ENCODE data around the gene HAUS7. TPM values are rescaled to one million over a fixed set of nuclear protein-coding genes. Genes with fewer than 3 reads are reported as not detected.

The HAUS7 gene
- total RNA-seq, 1 donor from 2014 or later, result 32.5 TPM

GRCh38 chrX:153476666-153477363 lies 6.4 kb upstream of the HAUS7 start:
- H3K4me1 Mint-ChIP-seq (ENCODE audit: unreplicated experiment), result peaks cover 4% of the 10 kb centered on the region
- H3K9me3 Mint-ChIP-seq, result no peaks in the 10 kb centered on the region
- no peak overlapping the region for H3K4me3 Mint-ChIP-seq
- no peaks in the 10 kb centered on the region for H3K27me3 Mint-ChIP-seq
- DNase-seq (ENCODE audit: extremely low spot score, unreplicated experiment), result no peak
- no peak for TF ChIP-seq CTCF (conservative IDR thresholded peaks at IDR 0.05)
- no peaks in the 10 kb centered on the region for H3K36me3 Mint-ChIP-seq
- H3K27ac Mint-ChIP-seq, result peak overlapping the region; percentile 97

- Mint-ChIP-seq H3K36me3 (no peaks in the 10 kb centered on the region), H3K4me1 (ENCODE audit: unreplicated experiment) (peaks cover 4% of the 10 kb centered on the region), H3K27me3 (no peaks in the 10 kb centered on the region), H3K9me3 (no peaks in the 10 kb centered on the region), H3K4me3 (peak overlapping the region; percentile 82), H3K27ac (peak overlapping the region; percentile 97)
- DNase-seq (ENCODE audit: extremely low spot score, unreplicated experiment), result no peak
- TF ChIP-seq CTCF (conservative IDR thresholded peaks at IDR 0.05), result no peak
Measured at GRCh38 chrX:153475751-153476281, 5.4 kb upstream of the HAUS7 start.

- Mint-ChIP-seq H3K27me3 (no peaks in the 10 kb centered on the region), H3K36me3 (no peaks in the 10 kb centered on the region), H3K27ac (peak overlapping the region; percentile 97), H3K9me3 (no peaks in the 10 kb centered on the region), H3K4me3 (no peak overlapping the region), H3K4me1 (ENCODE audit: unreplicated experiment) (peaks cover 4% of the 10 kb centered on the region)
- no peak for TF ChIP-seq CTCF (conservative IDR thresholded peaks at IDR 0.05)
- DNase-seq (ENCODE audit: extremely low spot score, unreplicated experiment), result no peak
Measured at GRCh38 chrX:153475271-153475670, 4.9 kb upstream of the HAUS7 start.

- Mint-ChIP-seq H3K27ac (no peak overlapping the region), H3K9me3 (no peaks in the 10 kb centered on the region), H3K4me1 (ENCODE audit: unreplicated experiment) (peaks cover 4% of the 10 kb centered on the region), H3K36me3 (no peaks in the 10 kb centered on the region), H3K4me3 (no peak overlapping the region), H3K27me3 (no peaks in the 10 kb centered on the region)
- TF ChIP-seq CTCF (conservative IDR thresholded peaks at IDR 0.05), result no peak
- no peak for DNase-seq (ENCODE audit: extremely low spot score, unreplicated experiment)
Measured at GRCh38 chrX:153474718-153475117, 4.3 kb upstream of the HAUS7 start.

GRCh38 chrX:153474266-153474665 lies 3.9 kb upstream of the HAUS7 start:
- no peaks in the 10 kb centered on the region for H3K27me3 Mint-ChIP-seq
- no peak for DNase-seq (ENCODE audit: extremely low spot score, unreplicated experiment)
- no peaks in the 10 kb centered on the region for H3K36me3 Mint-ChIP-seq
- H3K4me3 Mint-ChIP-seq, result no peak overlapping the region
- peaks cover 4% of the 10 kb centered on the region for H3K4me1 Mint-ChIP-seq (ENCODE audit: unreplicated experiment)
- H3K27ac Mint-ChIP-seq, result no peak overlapping the region
- TF ChIP-seq CTCF (conservative IDR thresholded peaks at IDR 0.05), result no peak
- H3K9me3 Mint-ChIP-seq, result no peaks in the 10 kb centered on the region

Measured in type B pancreatic cell (in vitro differentiated cells).